Esophagus muscularis mucosa (tissue), 4 donors: ENCODE data around the gene PACSIN2. TPM values are rescaled to one million over a fixed set of nuclear protein-coding genes. Genes with fewer than 3 reads are reported as not detected.

Source experiments
- DNase-seq: peaks from one replicate; pipeline ENCODE4 v3.0.0-alpha.2; 2017; ENCODE audit errors: extremely low spot score
- H3K27ac ChIP-seq, 4 donors: fragments of 200-600 bp; sonication (generic); replicated peaks in 1 of 4; 1 replicate in 3 of 4; 2 replicates in 1 of 4; pipeline ENCODE4 v1.5.1; 2016 to 2019; ENCODE audit warnings: mild to moderate bottlenecking in 1 of 4
- H3K27me3 ChIP-seq, 4 donors: fragments of 200-600 bp; sonication (generic); one replicate each; pipeline versions ENCODE4 v1.5.1 to v1.6.0; 2016 to 2019
- H3K36me3 ChIP-seq, 4 donors: fragments of 200-600 bp; sonication (generic); one replicate each; pipeline ENCODE4 v1.5.1; 2016 to 2019
- H3K4me1 ChIP-seq, 4 donors: fragments of 200-600 bp; sonication (generic); one replicate each; pipeline ENCODE4 v1.5.1; 2016 to 2019
- H3K4me3 ChIP-seq, 4 donors: fragments of 200-600 bp; sonication (generic); 1 replicate in 2 of 4; 2 replicates in 2 of 4; pipeline ENCODE4 v1.5.1; 2016 to 2019; ENCODE audit warnings: mild to moderate bottlenecking in 4 of 4, moderate library complexity in 1 of 4
- H3K9me3 ChIP-seq, 4 donors: fragments of 200-600 bp; sonication (generic); 1 replicate in 3 of 4; 2 replicates in 1 of 4; pipeline ENCODE4 v1.5.1; 2016 to 2019
- EP300 ChIP-seq: sonication (generic); formaldehyde crosslinking; IDR thresholded peaks from one replicate; pipeline ENCODE4 v1.6.1; 2017; ENCODE audit warnings: antibody characterized with exemption
- POLR2A ChIP-seq: fragments of 450-650 bp; IDR thresholded peaks from one replicate; pipeline ENCODE4 v1.6.1; 2017; ENCODE audit warnings: antibody characterized with exemption, moderate library complexity, mild to moderate bottlenecking, low read depth
- POLR2AphosphoS5 ChIP-seq, 2 donors: sonication (generic); formaldehyde crosslinking; IDR thresholded peaks; one replicate each; pipeline ENCODE4 v1.6.1; 2017; ENCODE audit warnings: antibody characterized with exemption in 2 of 2
- WGBS: methylation state at CpG from one replicate; pipeline ENCODE4 v1.1.5; 2018; 5-methylcytosine and 5-hydroxymethylcytosine counted together
- intact Hi-C: fragments of 100-400 bp; cut with DNase I; formaldehyde crosslinking; loops from one replicate; pipeline ENCODE4 v1.15.1; 2023
- total RNA-seq, 4 donors: library from RNA; depleted of rRNA; stranded (reverse); fragments of >200 nt; gene quantifications; one replicate each; pipeline versions ENCODE4 v1.1.0 to v1.2.1, GENCODE V29; 2016
- TF ChIP-seq, protein P1 (sequence below), 3 experiments: fragments of 200-600 bp in 2 of 3; fragments of 450-650 bp in 1 of 3; sonication (generic) in 2 of 3; IDR thresholded peaks; one replicate each; pipeline ENCODE4 v1.5.1; 2017 to 2019; ENCODE audit warnings: antibody characterized with exemption in 3 of 3, mild to moderate bottlenecking in 2 of 3, moderate library complexity in 1 of 3

Gene PACSIN2
- total RNA-seq, 4 donors from 2014 or later = 91.1 to 147 (median 116) TPM

DNA sequence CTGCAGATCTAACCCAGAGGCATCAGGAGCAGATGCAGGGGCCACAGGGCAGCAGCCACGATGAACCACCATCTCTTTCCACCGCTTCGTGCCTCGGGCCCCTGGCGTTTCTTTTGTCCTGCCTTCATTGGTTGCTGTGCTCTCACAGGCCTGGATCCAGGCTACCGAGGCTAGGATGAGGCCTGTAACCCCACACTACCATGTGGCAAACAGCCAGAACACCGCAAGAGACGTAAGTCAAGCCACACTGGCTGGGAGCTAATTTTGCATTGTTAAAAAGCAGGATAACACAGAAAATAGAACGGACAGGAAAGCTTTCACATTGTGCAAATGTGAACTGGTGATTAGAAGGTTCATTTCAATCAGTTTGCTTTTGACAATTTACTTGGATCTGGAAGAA, 142.1 kb downstream of the PACSIN2 start:
- no peak overlapping the region for H3K4me3 ChIP-seq
- WGBS = 70% methylated on average over 9 of the region's 9 CpGs
- DNase-seq = no peak
- peaks cover 12 to 18% (median 17%) of the 10 kb centered on the region in 4 donors for H3K4me1 ChIP-seq
- intact Hi-C loops = no loop called here
- no peaks in the 10 kb centered on the region for H3K27me3 ChIP-seq
- TF ChIP-seq POLR2AphosphoS5 (IDR thresholded peaks at IDR 0.05) (no peak), POLR2A (no peak), EP300 (no peak)
- TF ChIP-seq, protein P1, sequence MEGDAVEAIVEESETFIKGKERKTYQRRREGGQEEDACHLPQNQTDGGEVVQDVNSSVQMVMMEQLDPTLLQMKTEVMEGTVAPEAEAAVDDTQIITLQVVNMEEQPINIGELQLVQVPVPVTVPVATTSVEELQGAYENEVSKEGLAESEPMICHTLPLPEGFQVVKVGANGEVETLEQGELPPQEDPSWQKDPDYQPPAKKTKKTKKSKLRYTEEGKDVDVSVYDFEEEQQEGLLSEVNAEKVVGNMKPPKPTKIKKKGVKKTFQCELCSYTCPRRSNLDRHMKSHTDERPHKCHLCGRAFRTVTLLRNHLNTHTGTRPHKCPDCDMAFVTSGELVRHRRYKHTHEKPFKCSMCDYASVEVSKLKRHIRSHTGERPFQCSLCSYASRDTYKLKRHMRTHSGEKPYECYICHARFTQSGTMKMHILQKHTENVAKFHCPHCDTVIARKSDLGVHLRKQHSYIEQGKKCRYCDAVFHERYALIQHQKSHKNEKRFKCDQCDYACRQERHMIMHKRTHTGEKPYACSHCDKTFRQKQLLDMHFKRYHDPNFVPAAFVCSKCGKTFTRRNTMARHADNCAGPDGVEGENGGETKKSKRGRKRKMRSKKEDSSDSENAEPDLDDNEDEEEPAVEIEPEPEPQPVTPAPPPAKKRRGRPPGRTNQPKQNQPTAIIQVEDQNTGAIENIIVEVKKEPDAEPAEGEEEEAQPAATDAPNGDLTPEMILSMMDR (IDR thresholded peaks at IDR 0.05) = no peak
- no peak overlapping the region for H3K27ac ChIP-seq
- peaks cover 51 to 89% (median 83%) of the 10 kb centered on the region in 4 donors for H3K36me3 ChIP-seq
- no peaks in the 10 kb centered on the region for H3K9me3 ChIP-seq

DNA sequence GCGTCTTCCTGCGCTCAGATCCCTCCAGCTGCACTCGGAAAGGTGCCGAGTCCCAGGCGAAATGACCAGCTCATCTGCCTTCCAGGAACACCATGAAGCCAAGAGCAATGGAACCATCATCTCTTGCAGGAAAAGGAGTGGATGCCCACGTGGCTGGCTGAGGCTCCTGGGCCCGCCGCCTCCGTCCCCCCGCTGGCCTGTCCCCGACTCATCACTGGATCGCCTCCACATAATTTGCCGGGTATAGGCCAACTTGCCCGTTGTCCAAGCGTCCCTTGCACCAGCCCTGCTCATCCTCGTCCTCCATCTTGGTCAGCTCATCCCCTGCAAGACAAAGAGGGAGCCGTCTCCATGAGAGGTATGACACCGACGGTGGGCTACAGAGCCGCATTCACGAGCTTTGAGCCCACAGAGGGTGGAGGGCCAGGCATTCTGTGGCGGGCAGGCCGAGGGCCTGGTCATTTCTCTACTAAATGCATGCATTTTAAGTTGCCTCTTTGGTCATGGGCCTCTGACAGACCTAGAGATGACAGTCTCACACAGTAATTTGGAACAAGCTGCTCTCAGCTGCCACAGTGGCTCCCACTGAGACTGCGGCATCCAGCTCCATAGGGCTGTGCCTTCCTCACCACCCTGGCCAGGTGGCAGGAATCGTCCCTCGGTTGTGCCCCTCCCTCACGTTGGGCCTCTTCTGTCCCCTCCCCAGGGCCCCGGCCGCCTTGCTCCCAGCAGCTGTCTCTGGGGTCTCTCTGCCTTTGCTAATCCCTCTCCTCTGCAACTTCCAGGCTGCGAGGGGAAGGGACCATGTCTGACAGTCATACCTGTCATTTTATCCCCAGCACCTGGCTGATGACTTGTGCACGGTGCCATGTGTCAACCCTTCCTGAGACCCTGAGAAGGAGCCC, 143.6 kb downstream of the PACSIN2 start:
- Histone ChIP-seq H3K4me1 (peaks cover 12 to 26% (median 23%) of the 10 kb centered on the region in 4 donors), H3K27me3 (no peaks in the 10 kb centered on the region), H3K4me3 (no peak overlapping the region), H3K9me3 (no peaks in the 10 kb centered on the region), H3K36me3 (peaks cover 38 to 75% (median 69%) of the 10 kb centered on the region in 4 donors), H3K27ac (no peak overlapping the region)
- DNase-seq = no peak
- intact Hi-C loops = no loop called here
- WGBS = 93% methylated on average over 29 of the region's 31 CpGs
- TF ChIP-seq POLR2AphosphoS5 (IDR thresholded peaks at IDR 0.05) (peak in 1 of 2 donors; percentile 1), EP300 (no peak)
- TF ChIP-seq, protein P1 (IDR thresholded peaks at IDR 0.05) = no peak

DNA sequence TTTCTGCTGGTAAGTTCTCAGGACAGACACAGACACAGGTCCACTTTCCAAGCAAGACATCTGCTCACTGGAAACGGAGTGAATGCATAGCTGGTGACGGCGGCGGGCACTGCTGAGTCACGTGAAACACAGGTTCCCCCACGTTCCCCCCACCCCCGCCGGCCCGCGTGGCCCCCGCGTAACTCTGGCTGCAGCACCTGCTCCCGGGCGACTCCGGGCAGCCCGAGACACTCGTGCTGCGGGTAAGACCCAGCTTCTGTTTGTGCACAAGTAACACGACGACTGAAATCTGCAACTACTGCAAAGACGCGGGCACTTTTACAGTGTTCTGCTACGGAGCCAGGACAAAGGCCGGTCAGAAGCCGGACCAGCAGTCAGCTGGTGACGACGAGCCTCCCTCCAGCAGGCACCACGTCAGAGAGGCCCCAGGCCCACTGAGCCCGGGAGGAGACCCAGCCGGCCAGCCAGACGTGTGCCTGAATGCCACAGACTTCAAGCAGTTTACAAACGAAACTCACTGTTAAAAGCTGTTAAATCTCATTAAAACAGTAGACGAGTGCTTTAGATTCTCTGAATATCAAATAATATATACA, 145.0 kb downstream of the PACSIN2 start:
- 80% methylated on average over 21 of the region's 33 CpGs for WGBS

DNA sequence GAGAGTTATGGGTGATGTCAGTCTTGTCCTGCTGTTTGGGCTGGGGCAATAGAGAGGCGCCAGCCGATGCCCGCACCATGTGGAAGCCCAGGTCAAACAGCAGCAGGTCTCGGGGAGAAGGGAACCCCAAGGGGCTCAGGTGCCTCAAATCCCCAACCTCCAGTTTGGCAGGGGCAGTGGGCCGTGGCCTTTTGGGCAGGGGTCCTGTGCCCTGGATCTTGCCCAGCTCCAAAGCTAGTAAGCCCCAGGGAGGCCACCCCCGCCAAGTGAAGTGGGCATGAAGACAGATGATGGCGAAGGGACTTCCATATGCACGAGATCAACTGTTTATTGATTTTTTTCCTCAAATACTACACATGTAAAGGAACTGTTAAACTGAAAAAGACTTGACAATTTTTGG, 145.5 kb downstream of the PACSIN2 start:
- no peaks in the 10 kb centered on the region for H3K27me3 ChIP-seq
- peak overlapping the region; percentile 64 to 68 (median 66) for H3K27ac ChIP-seq
- TF ChIP-seq POLR2A = no peak
- H3K4me1 ChIP-seq = peaks cover 12 to 26% (median 23%) of the 10 kb centered on the region in 4 donors
- no peak for DNase-seq
- intact Hi-C loops = loop anchor here (5.0 kb wide), 1 partner anchor 163 kb away; no protein-coding TSS in a partner anchor
- H3K4me3 ChIP-seq = no peak overlapping the region
- 94% methylated on average over 8 of the region's 8 CpGs for WGBS
- no peaks in the 10 kb centered on the region for H3K9me3 ChIP-seq
- peaks cover 21 to 55% (median 50%) of the 10 kb centered on the region in 4 donors for H3K36me3 ChIP-seq

More for the DNA sequence above, 145.0 kb downstream of the PACSIN2 start:
- Histone ChIP-seq H3K36me3 (peaks cover 25 to 61% (median 55%) of the 10 kb centered on the region in 4 donors), H3K4me1 (peaks cover 12 to 26% (median 23%) of the 10 kb centered on the region in 4 donors), H3K27ac (peak overlapping the region in 2 of 4 donors; percentile 66 to 68), H3K27me3 (no peaks in the 10 kb centered on the region), H3K4me3 (no peak overlapping the region), H3K9me3 (no peaks in the 10 kb centered on the region)
- TF ChIP-seq EP300 (no peak), POLR2AphosphoS5 (IDR thresholded peaks at IDR 0.05) (no peak), POLR2A (no peak)
- TF ChIP-seq, protein P1 (IDR thresholded peaks at IDR 0.05) = no peak
- no peak for DNase-seq
- intact Hi-C loops = loop anchor here (5.0 kb wide), 1 partner anchor 162 kb away; no protein-coding TSS in a partner anchor

DNA sequence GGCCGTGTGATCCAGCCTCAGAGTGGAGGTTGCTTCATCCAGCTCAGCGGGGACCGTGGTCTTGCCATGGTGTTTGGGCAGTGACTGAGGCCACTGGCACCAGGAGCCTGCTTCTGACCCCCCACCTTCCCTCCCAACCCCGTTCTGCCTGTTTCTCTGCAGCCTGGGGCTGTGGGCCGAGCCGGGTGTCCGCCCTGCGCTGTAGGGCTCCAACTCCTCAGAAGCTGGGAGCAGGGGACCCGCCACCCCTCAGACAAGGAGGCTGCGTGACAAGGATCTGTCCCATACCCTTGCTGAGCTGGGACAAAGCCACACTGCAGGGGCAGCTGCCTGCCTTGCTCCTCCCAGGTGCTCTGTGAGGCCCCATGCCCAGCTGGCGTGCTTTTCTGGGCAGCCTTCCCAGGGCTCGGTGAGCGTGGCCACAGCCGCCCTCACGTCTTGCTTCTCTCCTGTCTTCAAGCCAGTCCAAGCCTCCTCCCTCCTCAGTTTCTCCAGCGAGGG, 146.1 kb downstream of the PACSIN2 start:
- Histone ChIP-seq H3K27me3 (no peaks in the 10 kb centered on the region), H3K9me3 (no peaks in the 10 kb centered on the region), H3K4me1 (peaks cover 12 to 26% (median 23%) of the 10 kb centered on the region in 4 donors), H3K27ac (peak overlapping the region; percentile 64 to 68 (median 66)), H3K4me3 (no peak overlapping the region), H3K36me3 (peaks cover 16 to 49% (median 44%) of the 10 kb centered on the region in 4 donors)
- TF ChIP-seq, protein P1 (IDR thresholded peaks at IDR 0.05) = no peak
- peak; percentile 43 to 72 for TF ChIP-seq POLR2AphosphoS5 (IDR thresholded peaks at IDR 0.05)
- 43% methylated on average over 14 of the region's 16 CpGs for WGBS
- DNase-seq = no peak
- intact Hi-C loops = loop anchor here (5.0 kb wide), 1 partner anchor 164 kb away; no protein-coding TSS in a partner anchor
